NK-92 treated with Interleukin-12 subunit alpha and Interleukin-12 subunit beta, amount 100 ng/mL, for 24 hours (cell line): ENCODE results near the gene NPFF.
"Not testable (repeated sequence)": the region's sequence is repeated elsewhere in the genome, so short reads cannot be mapped to it uniquely, and the experiment has no call there.

ENCODE experiments used
- DNase-seq: peaks from one replicate; lab custom pipeline; 2025; lab: John Stamatoyannopoulos, UW

NPFF gene

DNA sequence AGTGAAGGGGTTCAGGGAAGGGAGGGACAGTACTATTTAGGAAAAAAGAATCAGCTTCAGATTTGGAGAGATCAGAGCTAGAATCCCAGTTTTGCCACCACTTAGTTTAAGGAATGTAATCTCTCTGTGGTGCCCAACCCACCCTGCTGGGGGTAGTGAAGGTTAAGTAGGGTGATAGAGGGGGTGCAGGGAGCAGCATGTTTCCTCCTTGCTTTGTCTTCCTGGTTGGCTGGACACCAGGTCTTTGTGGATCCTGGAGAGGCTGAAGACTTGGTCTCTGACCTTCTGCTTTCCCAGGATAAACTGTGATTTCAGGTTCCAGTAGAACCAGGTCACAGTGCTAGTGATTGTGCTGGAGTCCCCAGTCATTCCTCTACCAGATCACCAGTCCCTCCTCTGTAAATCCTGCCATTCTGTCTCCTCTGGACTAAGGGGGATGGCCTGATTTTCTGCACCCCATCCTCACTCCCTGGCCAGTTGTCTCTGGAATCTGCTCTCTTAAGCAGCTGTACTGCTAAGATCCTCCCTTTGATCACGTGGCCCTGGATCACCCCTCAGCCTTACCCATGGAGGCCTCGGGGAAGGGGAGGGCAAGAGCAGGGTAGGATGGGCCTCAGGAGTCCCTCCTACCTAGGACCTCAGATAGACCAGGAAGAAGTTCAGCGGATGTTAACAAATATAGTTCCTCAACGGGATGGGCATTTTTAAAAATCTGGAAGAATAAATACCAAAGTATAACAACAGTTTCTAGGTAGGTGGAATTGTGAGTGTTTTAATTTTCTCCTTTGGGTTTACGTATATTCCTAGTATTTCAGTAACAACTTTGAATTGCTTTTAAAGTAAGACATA lies 11.2 kb downstream of the NPFF start:
- no peak for DNase-seq

DNA sequence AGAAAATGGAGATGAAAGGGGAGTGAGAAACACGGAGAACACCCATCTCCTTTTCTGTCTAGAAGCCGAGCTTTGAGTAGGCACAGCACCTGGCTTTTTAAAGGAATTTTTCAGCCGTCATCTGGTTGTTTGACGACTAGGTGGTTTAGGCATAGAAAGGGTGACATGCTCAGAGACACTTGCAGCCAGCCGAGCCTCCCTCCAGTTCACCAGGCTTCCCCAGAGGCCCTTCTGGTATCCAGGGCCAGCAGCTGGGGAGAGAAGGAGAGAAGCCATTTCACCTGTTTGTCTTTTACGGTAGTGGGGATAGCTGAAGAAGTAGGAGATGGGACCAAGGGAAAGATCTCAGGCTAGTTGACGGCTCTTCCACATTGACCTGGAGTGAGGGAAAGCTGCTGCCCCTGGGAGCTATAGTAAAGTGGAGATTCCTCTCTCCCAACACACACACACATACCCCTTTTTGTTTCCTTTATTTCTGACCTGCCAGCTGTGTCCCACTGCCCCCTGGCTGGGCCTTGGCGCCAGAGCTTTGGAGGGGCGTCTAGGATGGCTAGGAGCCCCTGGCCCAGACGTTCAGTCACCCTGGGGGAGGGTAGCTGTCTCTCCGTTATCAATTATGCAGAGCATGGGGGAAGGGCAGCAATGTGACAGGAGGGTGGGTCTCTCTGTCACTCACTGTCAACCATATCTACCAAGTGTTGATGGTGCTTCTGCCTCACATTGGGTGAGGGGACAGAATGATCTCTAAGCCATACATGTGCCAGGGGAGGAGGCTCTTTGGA lies 13.5 kb downstream of the NPFF start:
- no peak for DNase-seq

DNA sequence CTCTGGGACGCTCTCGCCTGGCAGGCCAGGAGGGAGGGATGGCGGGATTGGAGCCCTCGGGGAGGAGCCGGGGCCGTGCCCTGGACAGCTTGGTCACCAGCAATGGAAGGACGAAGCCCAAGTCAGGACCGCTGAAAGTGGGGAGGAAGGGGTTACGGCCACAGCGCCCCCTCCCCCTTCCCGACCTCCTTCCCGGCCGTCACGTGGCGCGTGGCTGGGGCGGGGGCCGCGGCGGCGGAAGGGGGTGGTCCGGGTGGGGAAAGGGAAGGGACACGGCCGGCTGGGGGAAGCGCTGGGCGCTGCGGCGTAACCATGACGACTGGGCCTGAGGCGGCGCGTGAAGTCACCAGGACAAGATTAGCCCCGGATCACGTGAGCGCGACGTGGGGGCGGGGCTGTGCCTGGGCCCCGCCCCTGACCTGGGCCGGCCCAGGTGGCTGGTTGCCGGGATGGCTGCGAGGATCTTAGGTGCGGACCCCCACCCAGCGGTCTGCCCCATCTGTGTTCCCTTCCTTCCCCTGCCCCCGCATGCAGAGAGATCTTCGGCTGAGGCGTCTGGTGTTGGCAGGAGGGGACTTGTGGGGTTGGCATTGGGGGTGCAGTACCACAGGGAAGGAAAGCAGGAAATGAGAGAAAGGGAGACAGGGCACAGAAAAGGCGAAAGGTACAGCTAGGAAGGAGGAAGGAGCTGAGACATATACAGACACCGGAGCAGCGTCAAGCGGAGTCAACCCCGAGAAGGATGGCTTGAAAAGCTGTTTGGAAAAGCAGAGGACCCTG lies 14.3 kb downstream of the NPFF start:
- peak; percentile 29 for DNase-seq

DNA sequence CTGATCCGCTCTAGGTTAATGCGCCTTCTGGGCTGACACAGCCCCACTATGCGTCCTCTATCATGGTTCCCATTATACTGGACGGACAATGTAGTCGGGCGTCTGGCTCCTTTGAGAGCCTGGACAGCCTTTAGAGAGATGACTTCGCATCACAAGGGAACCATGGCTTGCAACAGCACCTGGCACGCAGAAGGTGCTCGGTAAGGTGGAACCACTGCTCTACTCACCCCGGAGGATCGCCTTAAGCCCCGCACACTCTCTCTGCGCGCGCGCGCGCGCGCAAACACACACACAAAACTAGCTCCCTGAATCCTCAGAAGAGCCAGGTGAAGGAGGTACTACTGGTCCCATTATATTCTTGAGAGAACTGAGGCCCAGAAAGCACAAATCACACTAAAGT lies 15.1 kb downstream of the NPFF start:
- DNase-seq, result no peak

DNA sequence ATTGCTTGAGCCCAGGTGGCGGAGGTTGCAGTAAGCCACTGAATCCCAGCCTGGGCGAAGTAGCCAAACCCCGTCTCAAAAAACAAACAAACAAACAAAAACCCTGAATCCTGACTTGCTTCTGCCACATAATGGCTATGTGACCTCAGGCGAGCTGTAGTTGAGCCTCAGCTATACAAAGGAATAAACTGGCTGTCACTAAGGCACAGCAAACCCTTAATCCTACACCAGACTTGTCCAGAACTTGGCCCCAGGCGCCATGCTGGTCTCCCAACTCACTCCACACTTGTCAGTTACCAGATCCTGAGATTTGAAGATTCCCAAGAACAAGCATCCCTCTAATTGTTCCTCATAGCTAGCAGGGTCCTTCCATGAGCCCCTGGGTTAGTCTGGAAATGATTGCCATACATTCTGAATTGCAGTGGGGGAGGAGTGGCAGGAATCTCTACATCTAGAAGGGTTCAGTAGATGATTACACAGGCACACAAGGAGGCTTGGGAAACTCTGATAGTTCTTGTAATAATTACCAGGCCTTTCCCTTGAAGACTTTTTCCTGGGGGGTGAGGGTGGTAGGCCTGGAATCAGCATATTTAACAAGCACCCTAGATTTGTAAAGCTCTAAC lies 17.9 kb downstream of the NPFF start:
- DNase-seq, result no peak

DNA sequence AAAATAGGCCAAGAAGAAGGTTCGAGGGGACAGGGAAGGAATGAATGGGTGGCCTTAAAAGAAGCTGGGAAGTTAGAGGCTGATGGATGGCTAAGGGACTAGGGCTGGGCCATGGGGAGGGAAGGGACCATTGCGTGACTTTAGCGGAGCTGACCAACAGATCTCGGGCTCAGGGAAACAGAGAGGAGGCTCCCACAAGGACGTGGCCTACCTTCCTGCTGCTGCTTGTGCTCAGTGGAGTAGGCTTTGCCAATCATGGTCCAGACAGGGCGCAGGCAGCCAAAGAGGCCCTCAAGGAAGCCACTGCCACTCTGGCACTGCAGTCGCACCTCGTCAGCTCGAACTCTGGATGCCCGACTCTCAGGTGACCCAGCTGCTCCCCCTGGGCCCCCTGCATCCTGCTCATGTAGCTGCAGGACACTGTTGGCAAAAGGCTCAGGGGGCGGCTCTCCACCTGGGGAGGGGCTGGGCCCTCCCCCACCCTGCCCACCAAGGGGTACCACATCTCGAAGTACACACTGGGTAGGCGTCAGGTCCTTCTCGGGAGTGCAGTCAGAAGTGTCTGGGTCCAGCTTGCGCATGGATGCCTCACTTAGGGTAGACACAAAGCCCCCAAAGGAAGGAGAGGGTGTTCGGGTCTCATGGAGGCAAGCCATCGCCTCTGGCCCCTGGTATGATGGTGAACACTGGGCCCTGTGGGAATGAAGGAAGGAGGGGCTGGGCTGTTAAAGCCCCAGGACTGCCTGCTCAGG lies 20.4 kb downstream of the NPFF start:
- DNase-seq, result no peak

DNA sequence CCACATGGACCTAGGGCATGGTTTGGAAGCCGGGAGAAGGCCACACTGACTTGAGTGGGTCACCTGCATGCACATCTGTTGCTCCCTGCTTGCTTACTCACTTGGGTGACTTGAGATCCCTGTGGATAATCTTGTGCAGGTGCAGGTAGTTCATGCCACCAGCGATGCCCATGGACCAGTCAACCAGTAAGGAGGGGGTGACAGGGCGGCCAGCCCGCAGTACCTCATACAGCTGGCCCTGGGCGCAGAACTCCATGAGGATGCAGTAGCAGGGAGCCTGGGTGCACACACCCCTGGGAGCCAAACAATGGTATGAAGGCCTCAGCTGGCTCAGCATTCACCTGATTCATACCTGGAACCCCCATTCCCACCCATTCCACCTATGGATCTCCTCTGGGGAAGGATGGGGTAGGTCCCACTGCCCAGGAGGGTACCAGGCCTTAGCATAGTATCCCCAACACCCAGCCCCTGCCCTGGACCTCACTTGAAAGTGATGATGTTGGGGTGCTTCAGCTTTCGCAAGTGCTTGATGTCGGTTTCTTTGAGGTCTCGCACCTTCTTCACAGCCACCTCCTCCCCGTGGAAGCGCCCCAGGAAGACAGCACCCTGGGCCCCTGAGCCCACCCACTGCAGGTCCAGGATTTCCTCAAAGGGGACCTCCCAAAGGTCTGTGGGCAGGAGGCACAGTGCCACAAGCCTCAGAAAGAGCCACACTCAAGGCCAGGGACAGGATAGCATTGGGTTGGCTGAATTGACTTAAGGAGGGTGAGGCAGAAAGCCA lies 21.1 kb downstream of the NPFF start:
- no peak for DNase-seq

DNA sequence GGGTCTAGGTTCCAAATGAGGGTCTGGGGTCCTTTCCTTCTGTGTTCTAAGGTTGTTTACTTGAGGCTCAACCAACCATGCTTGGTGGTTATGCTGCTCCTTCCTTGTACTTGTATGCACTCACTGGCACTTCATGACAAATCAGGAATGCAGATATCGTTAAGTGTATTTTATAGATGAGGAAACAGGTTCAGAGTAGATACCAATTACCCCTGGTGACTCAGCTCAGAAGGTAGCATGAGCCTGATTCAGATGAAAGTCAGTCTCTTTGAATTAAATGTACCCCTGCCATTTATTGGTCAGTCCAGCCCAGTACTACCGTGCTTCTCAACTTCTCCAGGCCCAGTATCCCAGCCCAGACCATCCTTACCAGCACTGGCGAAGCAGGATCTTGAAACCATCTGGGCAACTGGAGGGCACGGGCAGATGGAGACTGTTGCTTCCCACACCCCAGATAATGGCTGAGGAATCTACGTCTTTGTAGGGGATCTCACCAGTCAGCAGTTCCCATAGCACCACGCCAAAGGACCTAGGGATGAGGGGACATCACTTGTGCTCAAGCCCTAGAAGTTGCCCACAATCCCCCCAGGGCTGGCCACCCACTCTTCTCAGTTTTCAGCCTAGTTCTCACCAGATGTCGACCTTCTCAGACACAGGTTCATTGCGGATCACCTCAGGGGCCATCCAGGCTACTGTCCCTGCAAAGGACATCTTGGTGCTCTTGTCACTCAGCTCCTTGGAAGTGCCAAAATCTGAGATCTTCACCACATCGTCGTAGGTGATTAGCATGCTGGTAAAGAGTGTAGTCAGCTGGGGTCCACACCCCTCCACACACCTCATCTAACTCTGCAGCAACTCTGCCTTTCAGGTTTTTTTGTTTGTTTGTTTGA lies 22.4 kb downstream of the NPFF start:
- no peak for DNase-seq

DNA sequence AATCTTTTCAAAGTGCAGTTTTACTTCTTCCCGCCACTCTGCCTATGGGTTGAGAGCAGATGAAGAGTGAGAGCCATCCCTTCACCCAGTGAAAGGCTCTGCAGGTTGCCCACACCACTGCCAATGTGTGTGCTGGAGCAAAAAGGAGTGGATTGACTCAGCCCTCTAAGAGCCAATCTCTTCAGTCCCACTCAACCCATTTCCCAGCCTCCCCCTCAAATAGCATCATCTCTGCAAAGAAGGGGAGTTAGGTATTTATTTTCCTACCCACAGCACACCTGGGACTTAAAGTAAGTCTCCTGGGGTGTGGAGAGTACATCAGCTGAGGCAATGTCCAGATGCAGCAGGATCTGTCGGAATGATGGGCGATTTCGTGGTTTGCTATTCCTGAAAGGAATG lies 23.3 kb downstream of the NPFF start:
- DNase-seq, result no peak

DNA sequence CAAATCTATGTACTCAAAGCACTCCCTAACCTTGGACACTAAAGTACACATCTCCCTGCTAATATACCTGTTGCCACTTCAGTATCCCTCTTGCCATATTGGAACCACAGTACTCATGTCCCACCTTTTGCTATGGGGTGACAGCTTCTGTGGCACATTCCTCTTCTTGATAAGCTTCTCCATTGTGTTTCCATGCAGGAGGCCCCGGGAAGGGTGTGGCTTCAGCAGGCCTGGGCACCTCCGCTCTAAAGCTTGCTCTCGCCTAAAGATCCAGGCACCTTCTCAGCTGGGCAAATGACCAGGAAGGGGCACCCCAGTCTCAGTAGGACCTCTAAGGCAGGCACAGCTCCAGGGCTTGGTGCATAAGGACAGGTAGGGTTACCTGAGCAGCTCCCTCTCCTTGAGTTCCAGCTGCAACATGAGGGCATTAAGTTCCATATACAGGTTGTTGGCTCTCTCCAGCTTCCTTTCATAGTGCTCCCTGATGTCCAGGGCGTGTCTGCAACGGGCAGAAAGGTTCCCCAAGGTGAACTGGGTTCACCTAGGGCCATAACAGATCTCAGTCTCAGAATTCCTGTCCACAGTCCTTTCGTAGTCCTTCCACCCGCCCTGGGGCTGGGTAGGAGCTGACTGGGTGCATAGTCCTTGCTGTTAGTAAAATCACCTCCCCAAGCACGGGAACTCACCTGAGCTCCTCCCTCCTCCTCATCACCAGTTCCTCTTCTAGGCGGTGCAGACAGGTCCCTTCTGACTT lies 23.9 kb downstream of the NPFF start:
- DNase-seq, result no peak

DNA sequence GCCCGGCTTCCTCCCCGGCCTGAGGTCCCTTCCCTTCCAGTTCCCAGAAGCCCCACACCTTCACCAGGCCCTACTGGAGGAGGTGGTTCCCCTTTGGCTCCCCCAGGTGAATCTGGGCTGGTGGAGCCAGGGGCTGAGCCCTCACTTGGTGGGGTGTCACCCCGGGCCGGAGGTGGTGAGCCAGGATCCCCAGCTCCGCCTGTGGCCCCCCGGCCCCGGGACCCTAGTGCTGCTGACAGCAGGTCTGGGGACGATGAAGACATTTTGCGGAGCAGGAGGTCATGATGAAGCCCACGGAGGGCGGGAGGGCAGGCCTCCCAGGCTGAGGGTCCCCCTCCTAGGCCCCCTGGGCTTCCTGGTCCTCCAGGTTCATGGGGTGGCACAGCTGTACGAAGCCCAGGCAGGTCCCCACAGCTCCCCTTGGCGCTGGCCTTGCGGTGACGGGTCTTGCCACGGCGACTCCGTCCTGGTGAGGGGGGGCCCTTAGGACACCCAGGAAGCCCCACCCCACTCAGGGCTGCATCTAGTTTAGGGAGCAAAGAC lies 24.6 kb downstream of the NPFF start:
- no peak for DNase-seq

DNA sequence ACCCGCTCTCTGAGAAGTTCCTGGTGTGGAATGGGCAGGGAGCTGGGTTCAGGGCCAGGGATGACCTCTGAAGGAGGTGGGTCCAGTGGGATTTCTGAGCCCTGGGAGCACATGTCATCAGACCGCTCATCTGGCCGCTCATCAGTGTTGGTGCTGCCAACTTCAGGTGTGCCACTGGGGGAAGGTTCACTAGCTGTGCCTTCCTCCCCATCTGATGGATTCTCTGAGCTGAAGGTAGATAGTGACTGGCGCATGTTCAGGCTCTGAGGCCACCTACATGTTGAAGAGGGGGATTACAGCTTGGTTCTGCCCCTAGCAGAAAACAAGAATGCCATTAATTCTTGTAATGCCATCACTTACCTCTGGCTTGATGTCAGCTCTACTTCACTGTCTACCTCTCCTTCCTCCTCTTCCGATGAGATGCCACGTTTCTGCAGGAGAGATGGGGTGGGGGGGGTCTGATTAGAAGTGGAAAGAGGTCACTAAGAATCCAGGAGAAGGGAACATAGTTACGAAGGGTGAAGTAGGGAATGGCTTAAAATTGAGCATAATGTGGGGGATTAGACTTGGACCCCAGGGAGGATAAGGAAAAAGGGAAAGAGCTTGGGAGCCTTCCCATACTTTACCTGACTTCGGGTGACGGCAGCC lies 25.2 kb downstream of the NPFF start:
- no peak for DNase-seq

DNA sequence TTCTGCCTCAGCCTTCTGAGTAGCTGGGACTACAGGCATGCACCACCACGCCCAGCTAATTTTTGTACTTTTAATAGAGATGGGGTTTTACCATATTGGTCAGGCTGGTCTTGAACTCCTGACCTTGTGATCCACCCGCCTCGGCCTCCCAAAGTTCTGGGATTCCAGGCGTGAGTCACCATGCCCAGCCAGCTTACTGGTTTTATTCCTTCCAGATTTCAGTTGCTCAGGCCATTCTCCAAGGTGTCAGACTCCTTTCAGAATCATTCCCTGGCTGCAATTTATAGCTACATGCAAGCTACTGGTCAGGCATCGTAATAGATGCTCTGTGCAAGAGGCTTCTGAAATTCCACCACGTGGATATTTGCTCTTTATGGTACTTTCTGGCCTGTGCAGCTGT lies 25.8 kb downstream of the NPFF start:
- not testable (repeated sequence) for DNase-seq

DNA sequence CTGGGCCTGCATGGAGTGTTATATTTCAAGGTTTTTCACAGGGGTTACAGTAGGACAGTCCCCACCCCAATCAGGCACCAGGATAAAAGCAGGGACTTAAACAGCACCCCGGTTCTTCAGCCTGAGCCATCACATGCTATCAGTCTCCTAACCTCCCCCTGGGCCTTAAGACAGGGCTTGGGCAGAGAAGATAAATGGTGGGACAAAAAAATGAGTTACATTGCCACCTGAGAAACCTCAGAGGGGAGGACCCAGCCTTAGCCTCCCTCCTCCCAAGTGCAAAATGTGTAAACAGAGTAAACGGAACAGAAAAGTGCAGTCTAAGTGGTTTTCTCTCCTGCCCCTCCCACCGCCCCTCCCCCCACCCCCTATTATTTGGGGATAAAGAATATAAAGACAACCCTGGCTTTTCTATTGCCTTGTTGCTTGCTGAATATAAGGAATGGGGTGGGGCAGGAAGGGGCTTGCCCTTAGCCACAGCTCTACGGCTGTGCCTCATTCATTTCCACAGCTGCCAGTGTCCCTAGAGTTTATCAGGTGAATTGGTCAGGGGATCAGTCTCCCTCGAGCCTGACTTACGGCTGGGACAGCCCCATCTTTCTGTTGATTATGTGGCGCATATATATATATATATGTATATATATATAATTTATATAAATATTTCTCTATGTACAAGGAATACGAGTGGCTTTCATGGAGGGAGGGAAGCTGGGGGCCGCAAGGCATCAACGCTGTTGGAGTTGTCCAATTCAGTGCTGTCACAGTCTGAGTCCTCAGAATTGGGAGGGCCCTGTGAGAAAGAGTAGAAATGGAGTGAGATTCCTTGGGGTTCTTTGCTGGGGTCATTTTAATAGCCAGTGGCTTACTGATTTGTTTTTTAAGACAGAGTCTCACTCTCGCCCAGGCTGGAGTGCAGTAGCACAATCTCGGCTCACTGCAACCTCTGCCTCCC lies 26.5 kb downstream of the NPFF start:
- DNase-seq, result no peak

DNA sequence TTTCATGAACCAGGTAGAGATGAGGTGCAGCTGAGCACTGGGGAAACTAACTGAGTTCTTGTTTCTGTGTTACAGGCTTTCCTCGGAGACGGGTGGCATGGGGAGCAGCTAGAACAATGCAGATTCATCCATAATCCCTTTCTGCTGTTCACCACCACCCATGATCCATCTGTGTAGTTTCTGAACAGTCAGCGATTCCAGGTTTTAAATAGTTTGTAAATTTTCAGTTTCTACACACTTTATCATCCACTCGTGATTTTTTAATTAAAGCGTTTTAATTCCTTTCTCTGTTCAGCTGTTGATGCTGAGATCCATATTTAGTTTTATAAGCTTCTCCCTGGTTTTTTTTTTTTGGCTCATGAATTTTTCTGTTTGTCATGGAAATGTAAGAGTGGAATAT lies 28.0 kb downstream of the NPFF start:
- DNase-seq, result no peak

DNA sequence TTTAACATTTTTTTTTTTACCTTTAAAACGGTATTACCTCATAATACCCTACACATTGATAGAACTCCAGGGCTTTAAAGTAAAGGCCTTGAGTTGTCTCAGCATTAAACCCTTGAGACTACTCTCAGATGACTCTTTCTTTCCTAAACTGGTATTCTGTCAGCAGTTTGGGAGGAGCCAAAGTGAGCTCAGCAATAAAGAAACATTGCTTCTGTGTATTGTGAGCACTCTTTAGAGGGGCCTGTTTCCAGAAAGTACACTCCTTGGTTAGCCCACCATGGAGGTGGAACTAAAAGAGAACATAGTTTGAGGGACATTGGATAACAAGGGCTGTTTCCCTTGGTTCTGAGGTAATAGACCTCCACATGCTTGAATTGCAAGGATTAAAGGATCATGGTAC lies 28.4 kb downstream of the NPFF start:
- DNase-seq, result no peak

DNA sequence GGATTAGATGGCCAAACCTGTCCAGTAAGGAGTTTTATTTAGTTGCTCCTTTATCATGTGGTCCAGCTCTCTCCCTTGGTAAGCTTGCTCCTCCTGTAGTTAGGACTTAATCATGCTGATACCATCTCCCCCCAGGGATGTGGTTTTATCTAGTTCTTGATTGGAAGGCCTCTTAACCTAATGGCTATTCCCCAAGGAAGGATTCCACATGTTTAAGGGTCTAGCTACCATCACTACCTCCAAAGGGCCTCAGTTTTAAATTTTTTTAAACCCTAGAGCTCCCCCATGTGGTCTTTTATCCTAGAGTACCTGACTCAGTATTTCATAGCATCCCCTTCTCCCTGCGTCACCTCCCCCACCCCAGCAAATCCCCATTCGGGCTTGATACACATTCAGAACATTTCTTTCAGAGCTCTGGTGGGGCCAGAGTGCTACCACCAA lies 30.5 kb downstream of the NPFF start:
- no peak for DNase-seq
